VCaP (cell line): ENCODE measurements around the gene ZNF710.
A peak's percentile ranks its signal among the peaks of the same experiment; 100 is the strongest.

Experiments
- H3K27ac ChIP-seq: fragments of 450-650 bp; 2 replicates; pipeline ENCODE4 v1.5.1; 2017
- CTCF ChIP-seq: fragments of 450-650 bp; conservative IDR thresholded peaks from 2 replicates; pipeline ENCODE4 v1.5.1; 2017; ENCODE audit warnings: mild to moderate bottlenecking, moderate library complexity

ZNF710 gene

DNA sequence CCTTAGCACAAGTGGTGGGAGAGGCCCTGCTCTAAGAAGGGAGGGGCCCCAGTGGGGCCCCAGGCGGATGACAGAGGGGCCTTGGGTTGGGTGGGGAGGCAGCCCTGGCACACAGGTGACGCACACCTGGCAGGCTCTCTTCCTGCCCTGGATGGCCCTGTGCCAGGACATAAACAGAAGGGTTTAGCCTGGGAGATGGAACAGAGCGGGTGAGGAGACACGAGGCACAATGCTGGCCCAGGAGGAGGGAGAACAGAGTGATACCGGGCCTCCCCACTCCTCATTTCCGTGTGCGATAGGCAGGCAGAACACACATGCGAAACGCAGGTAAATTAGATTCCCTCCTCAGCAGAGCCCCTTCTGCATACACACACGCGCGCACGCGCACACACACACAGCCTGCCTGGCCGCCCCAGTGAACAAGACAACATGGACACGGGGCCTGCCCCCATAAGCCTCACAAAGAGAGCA, 61.4 kb downstream of the ZNF710 start:
- H3K27ac ChIP-seq, result peak overlapping the region; percentile 67
- TF ChIP-seq CTCF, result no peak

- no peak for TF ChIP-seq CTCF
These were observed 62.0 kb downstream of the ZNF710 start for GRCh38 chr15:90062973-90063769.

GRCh38 chr15:90063770-90064247, 62.7 kb downstream of the ZNF710 start:
- H3K27ac ChIP-seq, result peak overlapping the region; percentile 67; the same call in 1 of the 2 replicates
- no peak for TF ChIP-seq CTCF

More at GRCh38 chr15:90062973-90063769, 62.0 kb downstream of the ZNF710 start:
- peak overlapping the region; percentile 67 for H3K27ac ChIP-seq

DNA sequence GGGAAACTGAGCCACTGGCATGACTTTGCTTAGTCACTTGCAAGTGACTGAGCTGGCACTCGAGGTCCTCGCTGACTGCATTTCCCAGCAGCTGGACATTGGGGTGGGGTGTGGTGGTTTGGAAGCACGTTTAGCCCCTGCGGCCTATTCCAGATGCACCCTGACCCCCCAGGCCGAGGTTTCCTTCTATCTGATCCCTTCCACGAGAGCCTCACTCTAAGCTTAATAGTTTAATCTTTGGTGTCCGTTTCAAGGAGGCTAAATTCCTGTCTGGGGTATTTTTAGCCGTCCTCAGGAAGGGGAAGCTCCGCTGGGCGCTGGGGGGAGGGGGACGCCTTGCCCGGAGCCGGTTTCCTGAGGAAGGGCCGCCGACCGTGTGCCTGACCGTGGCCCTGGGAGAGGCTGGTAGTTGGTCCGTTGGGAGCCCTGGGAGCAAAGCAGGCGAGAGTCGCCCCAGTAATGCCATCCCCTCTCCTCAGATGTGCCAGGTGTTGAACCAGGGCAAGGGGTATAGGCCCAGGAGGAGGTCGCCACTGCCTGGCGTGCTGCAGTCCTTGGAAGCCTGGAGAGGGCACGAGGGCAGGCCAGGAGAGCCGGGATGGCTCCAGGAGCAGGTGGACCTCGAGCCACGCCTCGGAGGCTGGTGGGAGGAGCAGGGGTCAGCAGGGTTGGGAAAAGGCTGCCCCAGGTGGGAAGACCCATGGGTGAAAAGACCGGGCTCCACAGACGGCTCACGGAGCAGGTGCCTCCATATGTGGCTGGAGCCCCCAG, 64.0 kb downstream of the ZNF710 start:
- 0 out of 2 replicates have a peak overlapping the region, but pooled peaks have one; percentile 21 for H3K27ac ChIP-seq

DNA sequence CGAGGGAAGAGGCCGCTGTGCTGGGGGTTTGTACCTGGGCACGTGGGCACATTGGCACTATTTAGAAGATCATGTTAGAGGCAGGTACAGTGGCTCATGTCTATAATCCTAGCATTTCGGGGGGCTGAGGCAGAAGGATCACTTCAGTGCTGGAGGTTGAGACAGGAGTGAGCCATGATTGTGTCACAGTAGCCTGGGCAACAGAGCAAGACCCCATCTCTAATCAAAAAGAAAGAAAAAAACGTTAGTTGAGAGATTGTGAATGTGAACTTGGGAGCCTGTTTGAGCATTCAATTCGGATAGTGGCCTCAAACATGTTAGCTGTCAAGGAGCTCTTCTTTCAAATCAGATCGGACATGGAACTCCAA, 64.5 kb downstream of the ZNF710 start:
- H3K27ac ChIP-seq, result 0 out of 2 replicates have a peak overlapping the region, but pooled peaks have one; percentile 21
- TF ChIP-seq CTCF, result no peak

More for the DNA sequence above, 64.0 kb downstream of the ZNF710 start:
- TF ChIP-seq CTCF, result no peak

DNA sequence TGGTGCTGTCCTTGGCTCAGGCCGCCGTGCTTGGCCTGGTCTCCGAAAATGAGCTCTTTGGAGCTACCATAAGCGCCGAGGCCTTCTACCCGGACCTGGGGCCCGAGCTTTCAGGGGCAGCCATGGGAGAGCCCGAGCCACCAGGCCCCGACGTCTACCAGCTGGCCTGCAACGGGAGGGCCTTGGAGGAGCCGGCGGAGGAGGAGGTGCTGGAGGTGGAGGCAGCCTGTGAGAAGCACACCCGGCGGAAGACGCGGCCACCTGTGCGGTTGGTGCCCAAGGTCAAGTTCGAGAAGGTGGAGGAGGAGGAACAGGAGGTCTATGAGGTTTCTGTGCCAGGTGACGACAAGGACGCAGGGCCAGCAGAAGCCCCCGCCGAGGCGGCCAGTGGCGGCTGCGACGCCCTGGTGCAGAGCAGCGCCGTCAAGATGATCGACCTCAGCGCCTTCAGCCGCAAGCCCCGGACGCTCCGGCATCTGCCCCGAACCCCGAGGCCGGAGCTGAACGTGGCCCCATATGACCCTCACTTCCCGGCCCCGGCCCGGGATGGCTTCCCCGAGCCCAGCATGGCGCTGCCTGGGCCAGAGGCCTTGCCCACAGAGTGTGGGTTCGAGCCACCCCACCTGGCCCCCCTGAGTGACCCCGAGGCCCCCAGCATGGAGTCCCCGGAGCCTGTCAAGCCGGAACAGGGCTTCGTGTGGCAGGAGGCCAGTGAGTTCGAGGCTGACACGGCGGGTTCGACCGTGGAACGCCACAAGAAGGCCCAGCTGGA, 66.2 kb downstream of the ZNF710 start:
- no peak for TF ChIP-seq CTCF
- H3K27ac ChIP-seq, result peak overlapping the region; percentile 8; the same call in 1 of the 2 replicates
